PC-3 (cell line): Measurements from ENCODE around the gene SPSB1. TPM values are rescaled to one million over a fixed set of nuclear protein-coding genes. Genes with fewer than 3 reads are reported as not detected.

Source experiments
- ATAC-seq: fragments of 200-7000 bp; cut with Tn5 transposase; 2 replicates; pipeline ENCODE4 v1.9.1; 2020; ENCODE audit warnings: mild to moderate bottlenecking, moderate library complexity
- BruUV-seq: library from RNA; stranded (reverse); fragments of 400-500 nt; replicated peaks from 2 replicates; lab custom pipeline; 2021; lab: Mats Ljungman, UMichigan
- CTCF ChIA-PET: fragments of 300-600 bp; sonication (Branson Sonifier 250); formaldehyde crosslinking; loops from one replicate; lab custom pipeline; 2022; ENCODE audit warnings: antibody characterized with exemption; lab: Charles Lee
- POLR2A ChIA-PET: fragments of 300-600 bp; sonication (Branson Sonifier 250); formaldehyde crosslinking; loops from one replicate; lab custom pipeline; 2022; ENCODE audit warnings: antibody characterized with exemption; ENCODE audit not compliant: unreplicated experiment; lab: Charles Lee
- DNase-seq: peaks from one replicate; pipeline ENCODE4 v3.0.0-alpha.2; 2015
- H2AFZ ChIP-seq: fragments of 300-600 bp; sonication (generic); 2 replicates; pipeline ENCODE4 v1.6.0; 2016; ENCODE audit warnings: antibody characterized with exemption, low read length
- H3F3A ChIP-seq: fragments of 300-600 bp; sonication (generic); one replicate; pipeline ENCODE4 v1.6.0; 2017; ENCODE audit warnings: antibody characterized with exemption, low read length, control low read depth, mild to moderate bottlenecking; ENCODE audit not compliant: unreplicated experiment
- H3K27ac ChIP-seq: fragments of 300-600 bp; sonication (generic); 2 replicates; pipeline ENCODE4 v1.5.1; 2016; ENCODE audit warnings: mild to moderate bottlenecking, low read length
- H3K27me3 ChIP-seq: fragments of 300-600 bp; sonication (generic); 2 replicates; pipeline ENCODE4 v1.6.1; 2016; ENCODE audit warnings: low read length, mixed read lengths
- H3K36me3 ChIP-seq: fragments of 300-600 bp; sonication (generic); 2 replicates; pipeline ENCODE4 v1.6.1; 2016; ENCODE audit warnings: low read depth, mixed run types, low read length, mixed read lengths
- H3K4me1 ChIP-seq: fragments of 300-600 bp; sonication (generic); 2 replicates; pipeline ENCODE4 v1.5.1; 2016; ENCODE audit warnings: low read length; ENCODE audit not compliant: insufficient read depth
- H3K4me2 ChIP-seq: fragments of 300-600 bp; sonication (generic); 2 replicates; pipeline ENCODE4 v1.6.0; 2016; ENCODE audit warnings: low read length
- H3K4me3 ChIP-seq: fragments of 300-600 bp; sonication (generic); 2 replicates; pipeline ENCODE4 v1.5.1; 2016; ENCODE audit warnings: mild to moderate bottlenecking, low read length, mixed read lengths
- H3K79me2 ChIP-seq: fragments of 300-600 bp; sonication (generic); 2 replicates; pipeline ENCODE4 v1.6.1; 2017; ENCODE audit warnings: low read length, mixed read lengths
- H3K9ac ChIP-seq: fragments of 300-600 bp; sonication (generic); 2 replicates; pipeline ENCODE4 v1.6.0; 2016; ENCODE audit warnings: mild to moderate bottlenecking, low read length
- H3K9me2 ChIP-seq: fragments of 300-600 bp; sonication (generic); replicated peaks from 2 replicates; pipeline ENCODE4 v1.6.1; 2016; ENCODE audit warnings: mixed run types, low read length, mixed read lengths
- H3K9me3 ChIP-seq: fragments of 300-600 bp; sonication (generic); 2 replicates; pipeline ENCODE4 v1.6.1; 2016; ENCODE audit warnings: low read length, mixed read lengths
- H4K20me1 ChIP-seq: fragments of 300-600 bp; sonication (generic); 2 replicates; pipeline ENCODE4 v1.6.1; 2016; ENCODE audit warnings: low read length, mixed read lengths
- CTCF ChIP-seq: fragments of 300-600 bp; sonication (generic); conservative IDR thresholded peaks from 2 replicates; pipeline ENCODE4 v1.5.1; 2017; ENCODE audit warnings: antibody characterized with exemption, low read depth, mild to moderate bottlenecking, low read length
- EZH2 ChIP-seq: fragments of 300-600 bp; sonication (generic); IDR thresholded peaks from one replicate; pipeline ENCODE4 v1.6.1; 2017; ENCODE audit warnings: antibody characterized with exemption, mild to moderate bottlenecking, low read length; ENCODE audit not compliant: unreplicated experiment
- EZH2phosphoT487 ChIP-seq: fragments of 300-600 bp; sonication (generic); IDR thresholded peaks from 2 replicates; pipeline ENCODE4 v1.6.1; 2018; ENCODE audit warnings: mild to moderate bottlenecking, antibody characterized with exemption, low read length, borderline replicate concordance
- intact Hi-C: fragments of 100-400 bp; cut with micrococcal nuclease; formaldehyde crosslinking; loops from 2 replicates; pipeline ENCODE4 v1.9.0; 2023
- total RNA-seq: library from RNA; depleted of rRNA; stranded (reverse); fragments of >200 nt; gene quantifications from 2 replicates; pipeline ENCODE4 v1.2.3, GENCODE V29; 2014

SPSB1 gene
- total RNA-seq, 1 experiment from 2014 or later, result 18.1 TPM

DNA sequence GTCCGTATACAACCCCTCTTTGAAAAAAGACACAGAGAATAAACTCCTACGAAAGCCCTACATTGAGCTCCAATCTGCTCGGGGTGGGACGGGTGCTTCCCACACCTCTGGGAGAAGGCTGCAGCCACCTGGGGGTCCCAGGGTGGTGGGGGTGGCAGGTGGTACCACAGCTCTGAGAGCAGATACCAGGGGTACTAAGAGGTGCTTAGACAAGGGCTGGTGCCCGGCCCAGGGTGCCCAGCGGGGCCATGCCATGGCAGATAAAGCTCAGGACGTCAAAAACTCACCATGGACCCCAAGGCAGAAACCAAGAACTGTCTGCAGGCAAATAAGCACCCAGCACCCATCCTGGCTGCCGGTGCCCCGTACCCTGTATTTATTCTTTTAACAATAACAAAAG lies 75.1 kb downstream of the SPSB1 start:
- Histone ChIP-seq H3K9me3 (no peaks in the 10 kb centered on the region), H3K4me1 (no peaks in the 10 kb centered on the region), H3K4me2 (no peak overlapping the region), H4K20me1 (no peaks in the 10 kb centered on the region), H3K9me2 (no peaks in the 10 kb centered on the region), H3K9ac (no peak overlapping the region), H3K36me3 (peaks cover 3% of the 10 kb centered on the region; the same call in 1 of the 2 replicates), H3K27ac (no peak overlapping the region), H3F3A (no peaks in the 10 kb centered on the region), H3K79me2 (peaks cover 7% of the 10 kb centered on the region; the same call in 1 of the 2 replicates), H3K4me3 (no peak overlapping the region), H2AFZ (no peak overlapping the region), H3K27me3 (no peaks in the 10 kb centered on the region)
- ChIA-PET CTCF (no interaction called here), POLR2A (no interaction called here)
- no TSS peak for BruUV-seq
- DNase-seq (no peak), ATAC-seq (no peak)
- intact Hi-C loops, result no loop called here
- TF ChIP-seq CTCF, result no peak
- TF ChIP-seq EZH2phosphoT487, result no peak
- no peak for TF ChIP-seq EZH2

GRCh38 chr1:9368356-9368755 lies 75.7 kb downstream of the SPSB1 start:
- TF ChIP-seq CTCF (no peak), EZH2 (no peak), EZH2phosphoT487 (no peak)
- peaks cover 3% of the 10 kb centered on the region; the same call in 1 of the 2 replicates for H3K36me3 ChIP-seq
- no peaks in the 10 kb centered on the region for H3K9me3 ChIP-seq
- ChIA-PET CTCF (no interaction called here), POLR2A (no interaction called here)
- no peak overlapping the region for H3K9ac ChIP-seq
- H3K27me3 ChIP-seq, result no peaks in the 10 kb centered on the region
- no peaks in the 10 kb centered on the region for H3F3A ChIP-seq
- no peaks in the 10 kb centered on the region for H4K20me1 ChIP-seq
- peaks cover 3% of the 10 kb centered on the region; the same call in 1 of the 2 replicates for H3K79me2 ChIP-seq
- no peak overlapping the region for H3K27ac ChIP-seq
- H3K9me2 ChIP-seq, result no peaks in the 10 kb centered on the region
- DNase-seq (no peak), ATAC-seq (no peak)
- H3K4me2 ChIP-seq, result no peak overlapping the region
- H3K4me1 ChIP-seq, result no peaks in the 10 kb centered on the region
- BruUV-seq, result no TSS peak
- H2AFZ ChIP-seq, result no peak overlapping the region
- intact Hi-C loops, result no loop called here
- no peak overlapping the region for H3K4me3 ChIP-seq

- H3K27me3 ChIP-seq, result no peaks in the 10 kb centered on the region
- BruUV-seq, result no TSS peak
- H3K9me2 ChIP-seq, result no peaks in the 10 kb centered on the region
- ATAC-seq (no peak), DNase-seq (no peak)
- H3K79me2 ChIP-seq, result no peaks in the 10 kb centered on the region
- no peaks in the 10 kb centered on the region for H4K20me1 ChIP-seq
- peaks cover 3% of the 10 kb centered on the region; the same call in 1 of the 2 replicates for H3K36me3 ChIP-seq
- CTCF ChIA-PET, result no interaction called here
- POLR2A ChIA-PET, result no interaction called here
- TF ChIP-seq CTCF, result no peak
- TF ChIP-seq EZH2, result no peak
- TF ChIP-seq EZH2phosphoT487, result no peak
- H3K9ac ChIP-seq, result no peak overlapping the region
- no peaks in the 10 kb centered on the region for H3K4me1 ChIP-seq
- no peak overlapping the region for H3K4me2 ChIP-seq
- H3K27ac ChIP-seq, result no peak overlapping the region
- H3F3A ChIP-seq, result no peaks in the 10 kb centered on the region
- intact Hi-C loops, result no loop called here
- H3K4me3 ChIP-seq, result no peak overlapping the region
- H2AFZ ChIP-seq, result no peak overlapping the region
- H3K9me3 ChIP-seq, result no peaks in the 10 kb centered on the region
Observed at GRCh38 chr1:9369964-9370788, 77.5 kb downstream of the SPSB1 start.
